Stimulated activated CD8-positive, alpha-beta memory T cell treated with anti-CD3 and anti-CD28 coated beads, Interleukin-12 subunit alpha, Interleukin-12 subunit beta, amount 100 ng/mL, for 24 hours (primary cell): ENCODE data around the gene WDR27.
"Not testable (repeated sequence)": the region's sequence is repeated elsewhere in the genome, so short reads cannot be mapped to it uniquely, and the experiment has no call there.

Source experiments
- DNase-seq: peaks from one replicate; pipeline ENCODE4 v3.0.0-alpha.2; 2020; ENCODE audit errors: extremely low read depth

The WDR27 gene

DNA sequence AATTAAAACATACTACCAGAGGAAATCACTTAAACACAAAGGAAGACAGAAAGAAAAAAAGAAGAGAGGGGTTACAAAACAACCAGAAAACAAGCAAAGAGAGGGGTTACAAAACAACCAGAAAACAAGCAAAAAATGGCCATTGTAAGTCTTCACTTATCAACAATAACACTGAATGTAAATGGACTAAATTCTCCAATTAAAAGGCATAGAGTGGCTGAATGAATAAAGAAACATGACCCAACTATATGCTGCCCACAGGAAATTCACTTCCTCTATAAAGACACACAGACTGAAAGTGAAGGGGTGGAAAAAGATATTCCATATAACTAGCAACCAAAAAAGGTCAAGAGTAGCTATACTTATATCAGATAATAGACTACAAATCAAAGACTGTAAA lies 180.0 kb downstream of the WDR27 start:
- DNase-seq = no peak

- DNase-seq = no peak
Observed at GRCh38 chr6:169520104-169520503, 181.7 kb downstream of the WDR27 start.

- no peak for DNase-seq
Observed at GRCh38 chr6:169518451-169518850, 183.4 kb downstream of the WDR27 start.

DNA sequence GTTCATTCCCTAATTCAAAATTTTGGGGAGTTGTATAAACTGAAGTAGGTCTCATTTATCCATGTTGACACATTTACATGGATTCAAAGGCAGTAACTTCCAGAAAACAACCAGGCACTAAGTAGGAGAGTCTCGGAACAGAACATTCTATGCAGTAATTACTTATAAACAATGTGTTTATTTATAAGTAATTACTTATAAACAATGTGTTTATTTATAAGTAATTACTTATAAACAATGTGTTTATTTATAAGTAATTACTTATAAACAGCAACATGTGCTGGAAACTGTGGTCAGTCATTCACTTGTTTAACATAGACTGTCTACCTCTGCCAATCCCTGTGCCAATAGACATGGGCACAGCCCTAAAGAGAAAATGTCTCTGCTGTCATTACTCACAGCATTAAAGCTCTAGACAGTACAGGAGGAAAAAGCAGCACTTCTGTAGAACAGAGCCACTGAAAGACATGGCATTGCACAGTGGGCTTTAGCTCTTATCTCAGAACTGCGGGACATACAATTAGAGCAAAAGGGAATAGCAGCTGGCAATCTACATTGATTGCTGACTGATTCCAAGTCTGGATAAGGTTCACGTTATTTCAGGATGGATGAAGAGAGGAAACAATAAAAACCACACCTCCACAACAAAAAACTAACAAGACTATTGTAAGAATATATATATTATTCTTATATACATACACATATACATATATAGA lies 188.2 kb downstream of the WDR27 start:
- DNase-seq = no peak

DNA sequence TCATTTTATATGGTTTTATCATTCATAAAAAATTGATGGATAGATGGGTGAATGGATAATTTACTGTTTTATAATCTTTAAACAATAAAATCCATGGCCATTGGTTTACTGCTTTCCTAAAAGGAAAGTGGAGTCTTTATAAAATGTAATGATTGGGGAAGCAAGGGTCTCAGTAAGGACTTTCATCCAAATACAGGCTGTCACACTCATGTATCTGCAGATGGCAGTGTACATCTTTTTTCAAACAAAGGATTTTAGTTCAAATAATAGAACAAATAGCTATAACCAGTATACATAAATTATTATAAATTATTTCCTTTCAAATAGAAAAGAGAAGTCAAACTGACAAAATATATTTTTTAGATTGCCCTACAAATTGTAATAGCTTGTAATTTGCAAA lies 190.0 kb downstream of the WDR27 start:
- not testable (repeated sequence) for DNase-seq

DNA sequence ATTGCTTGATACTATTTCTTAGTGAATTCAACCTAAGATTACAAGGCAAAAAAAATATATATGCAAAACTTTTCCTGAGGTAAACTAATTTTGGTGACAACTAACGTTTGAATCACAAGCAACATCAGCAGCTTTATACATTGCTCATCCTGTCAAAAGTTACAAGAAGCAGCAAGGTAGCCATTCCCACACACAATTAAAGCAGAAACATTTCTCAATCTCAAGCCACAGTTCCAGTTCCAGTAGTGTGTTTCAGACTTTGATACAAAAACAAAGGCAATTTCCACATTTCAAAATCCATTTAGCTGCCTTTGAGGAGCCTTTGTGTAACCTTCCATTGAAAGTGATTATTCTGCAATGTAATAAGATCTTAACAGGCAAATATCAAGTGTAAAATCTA lies 191.0 kb downstream of the WDR27 start:
- no peak for DNase-seq

- DNase-seq = no peak
Observed at GRCh38 chr6:169508452-169508851, 193.4 kb downstream of the WDR27 start.

DNA sequence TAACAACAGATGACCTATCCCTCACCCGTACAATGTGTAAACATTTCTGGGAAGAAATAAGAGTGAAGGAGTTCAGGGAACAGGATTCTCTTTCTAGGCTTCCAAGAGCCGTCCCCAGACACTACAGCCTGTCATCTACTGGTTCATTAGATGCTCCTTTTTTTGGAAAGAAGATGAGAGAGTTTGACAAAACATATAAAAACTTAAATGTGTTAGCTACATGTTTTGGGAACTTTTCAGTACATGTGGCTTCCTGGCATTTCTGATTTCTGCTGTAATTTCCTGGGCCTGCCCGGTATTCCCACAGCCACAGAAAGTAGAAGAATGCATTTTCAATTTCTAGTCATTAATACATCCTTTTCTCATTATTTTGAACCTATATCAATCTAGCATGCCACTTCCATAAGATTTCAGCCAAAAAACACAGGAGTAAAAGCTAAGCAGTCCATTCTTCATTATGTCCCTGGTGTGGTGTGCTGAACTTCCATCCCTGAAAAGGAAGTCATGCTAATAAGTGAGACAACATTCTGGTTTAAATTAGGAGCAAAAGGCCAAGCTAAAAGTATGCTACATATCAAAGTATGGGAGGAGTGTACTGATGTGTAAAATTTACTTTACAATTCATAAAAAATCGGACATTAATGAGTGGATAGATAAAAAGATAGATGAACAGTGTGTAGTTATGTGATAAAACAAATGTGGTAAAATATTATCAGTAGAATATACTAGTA lies 198.2 kb downstream of the WDR27 start:
- DNase-seq = no peak

DNA sequence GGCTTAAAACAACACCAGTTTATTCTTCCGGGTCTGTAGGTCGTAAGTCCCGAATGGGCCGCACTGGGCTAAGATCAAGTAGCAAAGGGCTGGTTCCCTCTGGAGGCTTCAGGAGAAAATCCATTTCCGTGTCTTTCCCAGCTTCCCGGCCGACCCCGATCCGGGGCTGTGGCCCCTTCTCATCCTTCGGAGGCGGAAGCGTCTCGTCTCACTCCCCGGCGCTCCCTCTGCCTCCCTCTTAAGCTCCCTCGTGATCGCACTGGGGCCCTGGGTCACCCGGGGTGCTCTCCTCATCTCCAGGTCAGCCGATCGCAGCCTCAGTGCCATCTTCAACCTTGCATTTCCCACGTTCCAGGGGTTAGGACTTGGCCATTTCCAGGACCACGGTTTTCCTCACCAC lies 199.4 kb downstream of the WDR27 start:
- no peak for DNase-seq

DNA sequence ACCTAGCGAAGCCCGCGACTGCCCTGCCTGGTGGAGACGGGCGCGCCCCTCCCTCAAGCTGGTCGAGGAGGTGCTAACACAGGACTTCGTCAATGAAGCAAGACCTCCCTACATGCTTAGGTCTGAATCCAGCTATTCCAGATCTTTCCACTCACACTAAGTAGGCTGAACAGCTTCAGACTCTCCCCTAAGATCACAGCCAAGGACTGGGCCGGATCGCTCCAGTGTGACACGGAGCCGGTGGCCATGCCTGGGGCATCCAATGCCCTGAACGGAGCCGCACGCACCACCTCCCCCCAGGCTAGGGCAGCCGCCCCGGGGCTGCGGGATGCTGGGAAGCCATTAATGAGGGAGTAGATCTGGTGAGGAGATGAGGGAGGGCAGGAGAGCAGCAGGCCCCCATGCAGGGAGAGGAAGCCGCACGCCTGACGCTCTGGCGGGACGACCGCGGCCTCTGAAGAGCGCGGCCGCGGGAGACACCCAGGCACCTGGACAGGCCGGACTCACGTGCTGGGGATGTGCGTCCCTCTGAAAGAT lies 200.0 kb downstream of the WDR27 start:
- DNase-seq = no peak

GRCh38 chr6:169501128-169501527 lies 200.7 kb downstream of the WDR27 start:
- DNase-seq = no peak

DNA sequence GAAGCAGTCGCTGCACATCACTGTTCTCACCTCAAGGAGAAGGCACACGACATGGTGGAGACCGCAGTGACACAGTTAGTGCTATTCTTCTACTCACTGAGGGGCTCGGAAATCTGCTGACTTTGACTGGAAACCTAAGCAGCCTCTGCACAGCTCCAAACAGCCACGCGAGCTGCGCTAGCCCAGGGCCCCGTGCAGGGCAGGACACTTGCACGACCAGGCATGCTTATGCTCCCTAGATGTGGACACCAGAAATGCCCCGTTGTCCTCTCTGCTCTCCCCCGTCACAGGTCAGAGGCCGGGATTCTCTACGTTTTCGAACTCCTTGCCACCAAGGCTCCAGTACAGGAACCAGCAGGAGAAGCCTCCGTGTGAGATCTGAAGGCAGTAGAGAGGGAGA lies 201.1 kb downstream of the WDR27 start:
- no peak for DNase-seq

DNA sequence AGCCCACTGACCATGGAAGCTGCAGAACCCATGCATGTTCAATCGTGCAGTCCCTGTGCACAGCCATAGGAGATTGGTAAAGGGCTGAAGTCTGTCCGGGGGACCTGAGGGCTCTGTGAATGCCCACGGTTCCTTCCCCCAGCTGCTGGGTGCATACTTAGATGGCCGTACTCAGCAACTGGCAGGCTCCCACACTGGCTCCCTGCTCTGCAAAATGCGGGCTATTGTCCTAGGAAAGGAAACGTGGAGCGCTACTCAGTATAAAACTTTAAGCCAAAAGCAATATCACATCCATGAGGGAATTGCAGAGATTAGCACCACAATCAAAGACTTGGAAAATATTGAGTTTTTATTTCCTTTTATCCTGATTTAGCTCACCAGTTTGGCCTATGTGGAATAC lies 202.0 kb downstream of the WDR27 start:
- no peak for DNase-seq

DNA sequence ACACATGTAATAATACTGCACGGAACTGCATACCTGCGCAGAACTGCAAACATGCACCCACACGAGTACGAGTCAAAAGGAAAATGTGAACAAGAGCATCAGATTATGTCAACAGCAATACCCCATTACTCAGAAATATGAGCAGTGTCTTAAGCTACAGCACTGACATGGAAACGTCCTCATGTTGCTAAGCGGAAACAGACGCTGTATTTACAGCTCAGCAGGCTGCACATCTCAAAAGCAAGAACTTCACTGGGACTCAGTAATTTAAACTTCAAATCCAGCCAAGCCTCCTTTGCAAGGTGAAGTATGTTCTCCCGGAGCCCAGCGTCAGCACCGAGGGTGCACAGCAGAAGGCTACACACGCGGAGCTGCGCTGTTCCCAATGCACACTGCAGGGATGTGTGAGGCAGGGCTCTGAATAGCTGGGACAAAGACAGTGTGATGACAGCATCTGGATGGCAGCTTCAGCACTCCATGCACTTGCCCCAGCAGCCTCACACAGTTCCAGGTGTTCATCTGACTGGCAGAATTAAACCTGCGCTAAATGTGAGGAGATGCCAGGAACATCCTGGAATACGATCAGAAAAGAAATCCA lies 202.8 kb downstream of the WDR27 start:
- DNase-seq = no peak

DNA sequence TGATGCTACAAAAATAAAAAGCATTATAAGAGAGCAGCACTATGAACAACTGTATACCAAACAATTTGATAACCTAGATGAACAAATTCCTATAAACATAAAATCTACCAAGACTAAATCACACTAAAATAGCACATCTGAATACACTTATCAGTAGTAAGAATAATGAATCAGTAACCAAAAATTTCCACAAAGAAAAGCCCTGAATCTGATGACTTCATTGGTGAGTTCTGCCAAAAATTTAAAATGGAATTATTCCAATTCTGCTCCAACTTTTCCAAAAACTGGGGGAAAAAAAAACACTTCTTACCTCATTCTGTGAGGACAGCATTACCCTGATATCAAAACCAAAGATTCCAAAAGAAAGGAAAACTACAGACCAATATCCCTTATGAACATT lies 206.2 kb downstream of the WDR27 start:
- DNase-seq = no peak

DNA sequence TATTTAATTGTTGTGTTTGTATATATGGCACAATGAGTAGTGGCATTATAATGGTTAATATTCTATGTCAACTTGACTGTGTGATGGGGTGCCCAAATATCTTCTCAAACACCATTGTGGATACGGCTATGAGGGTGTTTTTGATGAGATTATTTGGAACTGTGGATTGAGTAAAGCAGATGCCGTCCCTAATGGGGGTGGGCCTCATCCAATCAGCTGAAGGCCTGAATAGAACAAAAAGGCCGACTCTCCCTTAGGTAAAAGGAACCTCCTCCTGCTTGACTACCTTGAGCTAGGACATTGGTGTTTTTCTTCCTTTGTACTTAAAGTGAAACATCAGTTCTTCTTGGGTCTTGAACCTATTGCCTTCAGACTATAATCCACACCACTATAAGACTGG lies 207.8 kb downstream of the WDR27 start:
- DNase-seq = no peak

- DNase-seq = no peak
Observed at GRCh38 chr6:169491482-169491881, 210.3 kb downstream of the WDR27 start.

- no peak for DNase-seq
Observed at GRCh38 chr6:169490830-169491229, 211.0 kb downstream of the WDR27 start.

DNA sequence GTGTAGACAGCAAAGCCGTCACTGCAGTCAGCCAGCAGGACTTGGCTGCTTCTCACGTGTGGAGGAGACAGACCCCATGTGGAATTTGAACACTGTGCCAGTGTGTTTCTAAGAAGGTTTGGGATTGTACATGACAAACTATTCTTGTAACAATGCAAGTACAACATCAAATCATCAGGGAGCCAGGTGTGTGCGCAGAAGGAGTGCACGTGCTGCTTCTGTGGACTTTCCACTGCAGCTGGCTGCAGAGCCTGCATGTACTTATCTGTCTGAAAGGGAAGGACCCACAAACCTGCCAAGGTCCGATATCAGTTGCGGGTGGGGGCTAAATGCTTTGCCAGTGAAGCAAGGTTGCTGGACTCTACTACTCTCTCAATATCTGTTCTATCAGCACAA lies 211.6 kb downstream of the WDR27 start:
- no peak for DNase-seq

GRCh38 chr6:169489563-169490245 lies 212.1 kb downstream of the WDR27 start:
- DNase-seq = no peak

DNA sequence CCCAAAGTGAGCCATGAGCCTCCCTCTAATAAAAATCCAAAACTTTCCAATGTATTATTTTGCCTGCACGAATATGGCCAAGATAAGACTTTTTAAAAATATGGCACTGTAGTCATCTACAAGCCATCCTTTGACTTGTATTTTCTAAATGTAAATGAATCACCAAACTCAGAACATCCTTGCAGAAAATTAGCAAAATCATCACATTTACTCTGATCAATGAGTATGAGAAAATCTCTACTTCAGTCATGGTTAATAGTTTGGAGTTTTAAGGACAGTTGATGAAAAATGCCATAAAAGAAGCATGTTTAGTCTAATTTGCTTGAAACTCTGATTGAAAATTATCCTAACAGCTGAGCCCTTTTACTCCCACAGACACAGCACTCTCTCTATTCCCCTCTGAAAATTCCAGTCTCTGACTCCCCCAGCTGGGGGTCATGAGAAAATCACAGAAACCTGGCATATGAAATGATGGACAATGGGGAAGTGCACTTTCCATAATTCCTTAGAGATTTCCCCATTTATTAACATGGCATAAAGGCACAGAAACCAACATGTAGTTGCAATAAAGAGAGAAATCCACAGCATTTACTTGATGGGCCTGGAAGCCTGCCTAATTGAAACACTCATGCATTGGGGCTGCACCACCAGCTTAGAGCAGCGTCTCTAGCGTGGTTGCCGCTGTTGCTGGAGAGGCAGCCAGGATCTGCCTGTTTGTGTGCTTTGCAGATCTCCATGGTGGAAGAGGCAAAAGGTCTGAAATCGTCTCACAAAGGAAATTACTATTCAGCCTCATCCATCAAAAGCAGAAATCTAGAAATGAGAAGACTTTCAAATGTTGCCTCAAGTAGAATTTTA lies 214.0 kb downstream of the WDR27 start:
- no peak for DNase-seq
